PC-3 (cell line): ENCODE results near the gene GABARAP. TPM values are rescaled to one million over a fixed set of nuclear protein-coding genes. Genes with fewer than 3 reads are reported as not detected.

ENCODE experiments used
- ATAC-seq: fragments of 200-7000 bp; cut with Tn5 transposase; 2 replicates; pipeline ENCODE4 v1.9.1; 2020; ENCODE audit warnings: mild to moderate bottlenecking, moderate library complexity
- BruUV-seq: library from RNA; stranded (reverse); fragments of 400-500 nt; replicated peaks from 2 replicates; lab custom pipeline; 2021; lab: Mats Ljungman, UMichigan
- CTCF ChIA-PET: fragments of 300-600 bp; sonication (Branson Sonifier 250); formaldehyde crosslinking; loops from one replicate; lab custom pipeline; 2022; ENCODE audit warnings: antibody characterized with exemption; lab: Charles Lee
- POLR2A ChIA-PET: fragments of 300-600 bp; sonication (Branson Sonifier 250); formaldehyde crosslinking; loops from one replicate; lab custom pipeline; 2022; ENCODE audit warnings: antibody characterized with exemption; ENCODE audit not compliant: unreplicated experiment; lab: Charles Lee
- DNase-seq: peaks from one replicate; pipeline ENCODE4 v3.0.0-alpha.2; 2015
- H2AFZ ChIP-seq: fragments of 300-600 bp; sonication (generic); 2 replicates; pipeline ENCODE4 v1.6.0; 2016; ENCODE audit warnings: antibody characterized with exemption, low read length
- H3F3A ChIP-seq: fragments of 300-600 bp; sonication (generic); one replicate; pipeline ENCODE4 v1.6.0; 2017; ENCODE audit warnings: antibody characterized with exemption, low read length, control low read depth, mild to moderate bottlenecking; ENCODE audit not compliant: unreplicated experiment
- H3K27ac ChIP-seq: fragments of 300-600 bp; sonication (generic); 2 replicates; pipeline ENCODE4 v1.5.1; 2016; ENCODE audit warnings: mild to moderate bottlenecking, low read length
- H3K27me3 ChIP-seq: fragments of 300-600 bp; sonication (generic); 2 replicates; pipeline ENCODE4 v1.6.1; 2016; ENCODE audit warnings: low read length, mixed read lengths
- H3K36me3 ChIP-seq: fragments of 300-600 bp; sonication (generic); 2 replicates; pipeline ENCODE4 v1.6.1; 2016; ENCODE audit warnings: low read depth, mixed run types, low read length, mixed read lengths
- H3K4me1 ChIP-seq: fragments of 300-600 bp; sonication (generic); 2 replicates; pipeline ENCODE4 v1.5.1; 2016; ENCODE audit warnings: low read length; ENCODE audit not compliant: insufficient read depth
- H3K4me2 ChIP-seq: fragments of 300-600 bp; sonication (generic); 2 replicates; pipeline ENCODE4 v1.6.0; 2016; ENCODE audit warnings: low read length
- H3K4me3 ChIP-seq: fragments of 300-600 bp; sonication (generic); 2 replicates; pipeline ENCODE4 v1.5.1; 2016; ENCODE audit warnings: mild to moderate bottlenecking, low read length, mixed read lengths
- H3K79me2 ChIP-seq: fragments of 300-600 bp; sonication (generic); 2 replicates; pipeline ENCODE4 v1.6.1; 2017; ENCODE audit warnings: low read length, mixed read lengths
- H3K9ac ChIP-seq: fragments of 300-600 bp; sonication (generic); 2 replicates; pipeline ENCODE4 v1.6.0; 2016; ENCODE audit warnings: mild to moderate bottlenecking, low read length
- H3K9me2 ChIP-seq: fragments of 300-600 bp; sonication (generic); replicated peaks from 2 replicates; pipeline ENCODE4 v1.6.1; 2016; ENCODE audit warnings: mixed run types, low read length, mixed read lengths
- H3K9me3 ChIP-seq: fragments of 300-600 bp; sonication (generic); 2 replicates; pipeline ENCODE4 v1.6.1; 2016; ENCODE audit warnings: low read length, mixed read lengths
- H4K20me1 ChIP-seq: fragments of 300-600 bp; sonication (generic); 2 replicates; pipeline ENCODE4 v1.6.1; 2016; ENCODE audit warnings: low read length, mixed read lengths
- CTCF ChIP-seq: fragments of 300-600 bp; sonication (generic); conservative IDR thresholded peaks from 2 replicates; pipeline ENCODE4 v1.5.1; 2017; ENCODE audit warnings: antibody characterized with exemption, low read depth, mild to moderate bottlenecking, low read length
- EZH2 ChIP-seq: fragments of 300-600 bp; sonication (generic); IDR thresholded peaks from one replicate; pipeline ENCODE4 v1.6.1; 2017; ENCODE audit warnings: antibody characterized with exemption, mild to moderate bottlenecking, low read length; ENCODE audit not compliant: unreplicated experiment
- EZH2phosphoT487 ChIP-seq: fragments of 300-600 bp; sonication (generic); IDR thresholded peaks from 2 replicates; pipeline ENCODE4 v1.6.1; 2018; ENCODE audit warnings: mild to moderate bottlenecking, antibody characterized with exemption, low read length, borderline replicate concordance
- intact Hi-C: fragments of 100-400 bp; cut with micrococcal nuclease; formaldehyde crosslinking; loops from 2 replicates; pipeline ENCODE4 v1.9.0; 2023
- total RNA-seq: library from RNA; depleted of rRNA; stranded (reverse); fragments of >200 nt; gene quantifications from 2 replicates; pipeline ENCODE4 v1.2.3, GENCODE V29; 2014

Gene GABARAP
- total RNA-seq, 1 experiment from 2014 or later: 103 TPM

GRCh38 chr17:7238420-7239090 is 3.7 kb downstream of the GABARAP start:
- Histone ChIP-seq H3K9me2 (no peaks in the 10 kb centered on the region), H4K20me1 (no peaks in the 10 kb centered on the region), H3K9me3 (no peaks in the 10 kb centered on the region), H2AFZ (peak overlapping the region; percentile 50; the same call in 1 of the 2 replicates), H3K79me2 (peaks cover 60% of the 10 kb centered on the region), H3K27me3 (no peaks in the 10 kb centered on the region), H3K27ac (0 out of 2 replicates have a peak overlapping the region, but pooled peaks have one; percentile 32), H3K4me3 (peak overlapping the region; percentile 96), H3K4me1 (peaks cover 40% of the 10 kb centered on the region), H3K9ac (peak overlapping the region; percentile 91), H3K4me2 (peak overlapping the region; percentile 85), H3F3A (peaks cover 8% of the 10 kb centered on the region), H3K36me3 (peaks cover 13% of the 10 kb centered on the region; the same call in 1 of the 2 replicates)
- no TSS peak for BruUV-seq
- ChIA-PET CTCF (no interaction called here), POLR2A (no interaction called here)
- no peak for ATAC-seq
- TF ChIP-seq CTCF (no peak), EZH2 (no peak), EZH2phosphoT487 (no peak)
- no peak for DNase-seq
- intact Hi-C loops: no loop called here

GRCh38 chr17:7237761-7238419 is 4.4 kb downstream of the GABARAP start:
- Histone ChIP-seq H3K4me3 (peak overlapping the region; percentile 96), H3K36me3 (peaks cover 13% of the 10 kb centered on the region; the same call in 1 of the 2 replicates), H4K20me1 (no peaks in the 10 kb centered on the region), H3K27ac (peak overlapping the region; percentile 69), H3K9me2 (no peaks in the 10 kb centered on the region), H3K9me3 (no peaks in the 10 kb centered on the region), H3K79me2 (peaks cover 67% of the 10 kb centered on the region), H3K27me3 (no peaks in the 10 kb centered on the region), H3K4me2 (peak overlapping the region; percentile 81), H2AFZ (peak overlapping the region; percentile 59; the same call in 1 of the 2 replicates), H3K9ac (peak overlapping the region; percentile 89), H3K4me1 (peaks cover 40% of the 10 kb centered on the region), H3F3A (peaks cover 8% of the 10 kb centered on the region)
- peak; percentile 42 for DNase-seq
- no peak; the same call in 1 of the 2 replicates for ATAC-seq
- ChIA-PET POLR2A (no interaction called here), CTCF (no interaction called here)
- intact Hi-C loops: no loop called here
- no peak for TF ChIP-seq CTCF
- no peak for TF ChIP-seq EZH2
- no peak for TF ChIP-seq EZH2phosphoT487
- BruUV-seq: no TSS peak
